HepG2 (cell line): ENCODE results near the gene PNRC1. TPM values are rescaled to one million over a fixed set of nuclear protein-coding genes. Genes with fewer than 3 reads are reported as not detected.
A peak's percentile ranks its signal among the peaks of the same experiment; 100 is the strongest.

Experiments used
- HES4 ChIP-seq: sonication (generic); formaldehyde crosslinking; IDR thresholded peaks from 2 replicates; pipeline ENCODE4 v1.9.0; 2021; ENCODE audit warnings: mild to moderate bottlenecking, missing genetic modification reagents, borderline replicate concordance
- HHEX ChIP-seq: IDR thresholded peaks from 2 replicates; pipeline ENCODE4 v1.6.1; 2016; ENCODE audit warnings: control low read depth
- PCBP2 ChIP-seq: fragments of 200-400 bp; formaldehyde crosslinking; optimal IDR thresholded peaks from 2 replicates; pipeline ENCODE3; 2018; ENCODE audit warnings: low read length, low read depth; ENCODE audit not compliant: poor library complexity, severe bottlenecking
- RBFOX2 ChIP-seq: fragments of 200-400 bp; formaldehyde crosslinking; IDR thresholded peaks from 2 replicates; pipeline ENCODE4 v1.6.1; 2017; ENCODE audit warnings: low read depth, mild to moderate bottlenecking, low read length
- SMAD1 ChIP-seq: sonication (generic); formaldehyde crosslinking; IDR thresholded peaks from 2 replicates; pipeline ENCODE4 v1.4.0; 2020; ENCODE audit warnings: missing genetic modification reagents, low read depth, mild to moderate bottlenecking, borderline replicate concordance
- SRF ChIP-seq: IDR thresholded peaks from 2 replicates; pipeline ENCODE4 v1.6.1; 2011; ENCODE audit warnings: mild to moderate bottlenecking, low read depth, low read length, moderate library complexity
- TMF1 ChIP-seq: sonication (generic); formaldehyde crosslinking; IDR thresholded peaks from 2 replicates; pipeline ENCODE4 v1.8.1; 2022; ENCODE audit warnings: low read depth, missing genetic modification reagents
- YY1 ChIP-seq: IDR thresholded peaks from 2 replicates; pipeline ENCODE4 v1.6.1; 2011; ENCODE audit warnings: low read length, low read depth, moderate library complexity, mild to moderate bottlenecking; ENCODE audit not compliant: insufficient read depth, insufficient replicate concordance
- ZBTB7B ChIP-seq: sonication (generic); formaldehyde crosslinking; IDR thresholded peaks from 2 replicates; pipeline ENCODE4 v1.4.0; 2020; ENCODE audit warnings: missing genetic modification reagents
- ZMYM3 ChIP-seq: sonication (generic); formaldehyde crosslinking; IDR thresholded peaks from 2 replicates; pipeline ENCODE4 v1.5.1; 2020; ENCODE audit warnings: mild to moderate bottlenecking, missing genetic modification reagents
- ZNF124 ChIP-seq: sonication (generic); formaldehyde crosslinking; IDR thresholded peaks from 2 replicates; pipeline ENCODE4 v1.4.0; 2020; ENCODE audit warnings: missing genetic modification reagents
- ZNF143 ChIP-seq: sonication (generic); formaldehyde crosslinking; IDR thresholded peaks from 2 replicates; pipeline ENCODE4 v1.4.0; 2020; ENCODE audit warnings: missing genetic modification reagents
- ZNF446 ChIP-seq: sonication (generic); formaldehyde crosslinking; IDR thresholded peaks from 2 replicates; pipeline ENCODE4 v1.5.0; 2020; ENCODE audit warnings: mild to moderate bottlenecking, missing genetic modification reagents
- ZNF547 ChIP-seq: sonication (generic); formaldehyde crosslinking; IDR thresholded peaks from 2 replicates; pipeline ENCODE4 v1.5.1; 2020; ENCODE audit warnings: mild to moderate bottlenecking, missing genetic modification reagents
- ZNF703 ChIP-seq: sonication (generic); formaldehyde crosslinking; IDR thresholded peaks from 2 replicates; pipeline ENCODE4 v1.5.1; 2020; ENCODE audit warnings: missing genetic modification reagents, mild to moderate bottlenecking, moderate library complexity, borderline replicate concordance
- ZNF709 ChIP-seq: sonication (generic); formaldehyde crosslinking; IDR thresholded peaks from 2 replicates; pipeline ENCODE4 v1.5.0; 2020; ENCODE audit warnings: mild to moderate bottlenecking, missing genetic modification reagents
- polyA plus RNA-seq, 8 experiments: library from polyadenylated mRNA; depleted of rRNA in 3 of 8; stranded (reverse) in 7 of 8; unstranded in 1 of 8; fragments of >200 nt; fragmentation: Illumina TruSeq in 4 of 8; extraction: Trizol in 4 of 8; gene quantifications; 2 replicates each; pipeline versions ENCODE4 v1.2.1 to v1.2.3, GENCODE V29; 2011 to 2016; ENCODE audit warnings: low read depth in 4 of 8, missing spikeins in 1 of 8, mixed read lengths in 1 of 8; ENCODE audit not compliant: insufficient read depth in 1 of 8
- total RNA-seq, 5 experiments: library from RNA; depleted of rRNA; stranded (reverse); fragments of >200 nt; fragmentation: Illumina TruSeq; extraction: Trizol; gene quantifications; 2 replicates each; pipeline ENCODE4 v1.2.3, GENCODE V29; 2016; ENCODE audit warnings: low read depth in 1 of 5
- TF ChIP-seq, protein P1 (sequence below): sonication (generic); formaldehyde crosslinking; IDR thresholded peaks from 2 replicates; pipeline ENCODE4 v1.5.0; 2020; ENCODE audit warnings: missing genetic modification reagents, mild to moderate bottlenecking, borderline replicate concordance
- TF ChIP-seq, protein P2 (sequence below): sonication (generic); formaldehyde crosslinking; IDR thresholded peaks from 2 replicates; pipeline ENCODE4 v1.4.0; 2020; ENCODE audit warnings: mild to moderate bottlenecking, missing genetic modification reagents
- TF ChIP-seq, protein P3 (sequence below): sonication (generic); formaldehyde crosslinking; IDR thresholded peaks from 2 replicates; pipeline ENCODE4 v1.4.0; 2020; ENCODE audit warnings: missing genetic modification reagents
- TF ChIP-seq, protein P4 (sequence below), 2 experiments: sonication (generic) in 1 of 2; formaldehyde crosslinking in 1 of 2; IDR thresholded peaks; 2 replicates each; pipeline versions ENCODE4 v1.4.0 to v1.6.1; 2018 to 2020; ENCODE audit warnings: missing genetic modification reagents in 2 of 2, borderline replicate concordance in 1 of 2, low read depth in 1 of 2, mild to moderate bottlenecking in 1 of 2, missing biosample characterization in 1 of 2

PNRC1 gene
- total and polyA plus RNA-seq, 2 of the 13 experiments (the other 11 are each of a cell fraction or from before 2014, with no cell fraction given) = 17.6 to 36.0 TPM

DNA sequence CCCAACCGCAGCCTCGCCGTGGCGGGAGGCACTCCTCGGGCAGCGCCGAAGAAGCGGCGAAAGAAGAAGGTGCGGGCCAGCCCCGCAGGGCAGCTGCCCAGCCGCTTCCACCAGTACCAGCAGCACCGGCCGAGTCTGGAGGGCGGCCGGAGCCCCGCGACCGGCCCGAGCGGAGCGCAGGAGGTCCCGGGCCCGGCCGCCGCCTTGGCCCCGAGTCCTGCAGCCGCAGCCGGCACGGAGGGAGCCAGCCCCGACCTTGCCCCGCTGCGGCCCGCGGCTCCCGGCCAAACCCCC lies 525 bp downstream of the PNRC1 start (continued):
- TF ChIP-seq ZNF143 (CRISPR knock-in tag) = no peak
- TF ChIP-seq SRF = no peak
- peak; percentile 88 for TF ChIP-seq RBFOX2
- TF ChIP-seq ZNF703 (CRISPR knock-in tag) = 0 out of 2 replicates have a peak, but pooled peaks have one; percentile 33
- TF ChIP-seq, protein P1, sequence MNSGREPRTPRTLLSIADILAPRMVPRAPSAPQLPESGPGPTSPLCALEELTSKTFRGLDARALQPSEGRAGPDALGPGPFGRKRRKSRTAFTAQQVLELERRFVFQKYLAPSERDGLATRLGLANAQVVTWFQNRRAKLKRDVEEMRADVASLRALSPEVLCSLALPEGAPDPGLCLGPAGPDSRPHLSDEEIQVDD (CRISPR knock-in tag) = 0 out of 2 replicates have a peak, but pooled peaks have one; percentile 33
- TF ChIP-seq ZBTB7B (CRISPR knock-in tag) = no peak
- TF ChIP-seq HHEX (CRISPR knock-in tag) = no peak
- peak; percentile 49; the same call in 1 of the 2 replicates for TF ChIP-seq ZNF709
- no peak for TF ChIP-seq ZNF124 (CRISPR knock-in tag)
- TF ChIP-seq PCBP2 = no peak
- TF ChIP-seq HES4 (CRISPR knock-in tag) = peak; percentile 90
- TF ChIP-seq ZNF446 = 0 out of 2 replicates have a peak, but pooled peaks have one; percentile 66
- 0 out of 2 replicates have a peak, but pooled peaks have one; percentile 15 for TF ChIP-seq SMAD1 (CRISPR knock-in tag)
- TF ChIP-seq YY1 = peak; percentile 15
- TF ChIP-seq, protein P2, sequence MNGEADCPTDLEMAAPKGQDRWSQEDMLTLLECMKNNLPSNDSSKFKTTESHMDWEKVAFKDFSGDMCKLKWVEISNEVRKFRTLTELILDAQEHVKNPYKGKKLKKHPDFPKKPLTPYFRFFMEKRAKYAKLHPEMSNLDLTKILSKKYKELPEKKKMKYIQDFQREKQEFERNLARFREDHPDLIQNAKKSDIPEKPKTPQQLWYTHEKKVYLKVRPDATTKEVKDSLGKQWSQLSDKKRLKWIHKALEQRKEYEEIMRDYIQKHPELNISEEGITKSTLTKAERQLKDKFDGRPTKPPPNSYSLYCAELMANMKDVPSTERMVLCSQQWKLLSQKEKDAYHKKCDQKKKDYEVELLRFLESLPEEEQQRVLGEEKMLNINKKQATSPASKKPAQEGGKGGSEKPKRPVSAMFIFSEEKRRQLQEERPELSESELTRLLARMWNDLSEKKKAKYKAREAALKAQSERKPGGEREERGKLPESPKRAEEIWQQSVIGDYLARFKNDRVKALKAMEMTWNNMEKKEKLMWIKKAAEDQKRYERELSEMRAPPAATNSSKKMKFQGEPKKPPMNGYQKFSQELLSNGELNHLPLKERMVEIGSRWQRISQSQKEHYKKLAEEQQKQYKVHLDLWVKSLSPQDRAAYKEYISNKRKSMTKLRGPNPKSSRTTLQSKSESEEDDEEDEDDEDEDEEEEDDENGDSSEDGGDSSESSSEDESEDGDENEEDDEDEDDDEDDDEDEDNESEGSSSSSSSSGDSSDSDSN (CRISPR knock-in tag) = peak; percentile 60; the same call in 1 of the 2 replicates
- 0 out of 2 replicates have a peak, but pooled peaks have one; percentile 8 for TF ChIP-seq ZMYM3 (CRISPR knock-in tag)
- 0 out of 2 replicates have a peak, but pooled peaks have one; percentile 5 for TF ChIP-seq TMF1 (CRISPR knock-in tag)
- TF ChIP-seq, protein P3, sequence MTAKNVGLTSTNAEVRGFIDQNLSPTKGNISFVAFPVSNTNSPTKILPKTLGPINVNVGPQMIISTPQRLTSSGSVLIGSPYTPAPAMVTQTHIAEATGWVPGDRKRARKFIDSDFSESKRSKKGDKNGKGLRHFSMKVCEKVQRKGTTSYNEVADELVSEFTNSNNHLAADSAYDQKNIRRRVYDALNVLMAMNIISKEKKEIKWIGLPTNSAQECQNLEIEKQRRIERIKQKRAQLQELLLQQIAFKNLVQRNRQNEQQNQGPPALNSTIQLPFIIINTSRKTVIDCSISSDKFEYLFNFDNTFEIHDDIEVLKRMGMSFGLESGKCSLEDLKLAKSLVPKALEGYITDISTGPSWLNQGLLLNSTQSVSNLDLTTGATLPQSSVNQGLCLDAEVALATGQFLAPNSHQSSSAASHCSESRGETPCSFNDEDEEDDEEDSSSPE (CRISPR knock-in tag) = no peak
- TF ChIP-seq, protein P4, sequence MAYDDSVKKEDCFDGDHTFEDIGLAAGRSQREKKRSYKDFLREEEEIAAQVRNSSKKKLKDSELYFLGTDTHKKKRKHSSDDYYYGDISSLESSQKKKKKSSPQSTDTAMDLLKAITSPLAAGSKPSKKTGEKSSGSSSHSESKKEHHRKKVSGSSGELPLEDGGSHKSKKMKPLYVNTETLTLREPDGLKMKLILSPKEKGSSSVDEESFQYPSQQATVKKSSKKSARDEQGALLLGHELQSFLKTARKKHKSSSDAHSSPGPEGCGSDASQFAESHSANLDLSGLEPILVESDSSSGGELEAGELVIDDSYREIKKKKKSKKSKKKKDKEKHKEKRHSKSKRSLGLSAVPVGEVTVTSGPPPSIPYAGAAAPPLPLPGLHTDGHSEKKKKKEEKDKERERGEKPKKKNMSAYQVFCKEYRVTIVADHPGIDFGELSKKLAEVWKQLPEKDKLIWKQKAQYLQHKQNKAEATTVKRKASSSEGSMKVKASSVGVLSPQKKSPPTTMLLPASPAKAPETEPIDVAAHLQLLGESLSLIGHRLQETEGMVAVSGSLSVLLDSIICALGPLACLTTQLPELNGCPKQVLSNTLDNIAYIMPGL (CRISPR knock-in tag; IDR thresholded peaks at IDR 0.05; ENCODE audit: borderline replicate concordance in 1 of 2, low read depth in 1 of 2) = peak in 1 of 2 experiments; percentile 29; a peak in 1 of 4 replicates
- TF ChIP-seq ZNF547 (CRISPR knock-in tag) = no peak; the same call in 1 of the 2 replicates
